Measurements from ENCODE around the gene CHGA.

The CHGA gene

DNA sequence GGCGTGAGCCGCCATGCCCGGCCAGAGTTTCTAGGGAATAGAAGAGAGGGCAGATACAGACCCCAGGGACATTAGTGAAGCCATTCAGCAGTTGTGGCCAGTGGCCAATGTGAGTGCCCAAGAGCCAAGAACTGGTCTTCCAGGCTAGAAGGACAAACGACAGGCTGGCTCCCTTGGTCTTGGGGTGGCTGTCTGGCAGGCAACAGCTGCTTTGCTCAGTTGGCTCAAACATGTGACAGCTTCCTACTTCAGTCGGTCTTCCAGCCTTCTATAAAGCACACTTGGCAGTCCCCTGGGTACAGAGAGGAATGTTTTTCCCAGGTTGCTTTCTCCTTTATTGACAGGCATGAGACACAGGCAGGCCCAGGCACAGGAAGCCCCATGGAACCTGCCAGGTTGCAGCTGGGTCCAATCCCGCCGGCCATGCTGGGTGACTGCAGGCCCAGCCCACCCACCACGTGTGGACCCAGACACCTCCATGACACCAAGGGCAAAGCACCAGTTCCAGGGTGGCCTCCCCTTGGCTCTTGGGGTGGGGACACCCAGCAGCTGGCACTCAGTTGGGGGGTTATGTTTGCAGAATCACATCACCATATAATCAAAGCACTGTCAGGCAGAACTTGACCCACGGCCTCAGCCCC is 15.4 kb downstream of the CHGA start:
- no peak overlapping the region for H3K27ac ChIP-seq

DNA sequence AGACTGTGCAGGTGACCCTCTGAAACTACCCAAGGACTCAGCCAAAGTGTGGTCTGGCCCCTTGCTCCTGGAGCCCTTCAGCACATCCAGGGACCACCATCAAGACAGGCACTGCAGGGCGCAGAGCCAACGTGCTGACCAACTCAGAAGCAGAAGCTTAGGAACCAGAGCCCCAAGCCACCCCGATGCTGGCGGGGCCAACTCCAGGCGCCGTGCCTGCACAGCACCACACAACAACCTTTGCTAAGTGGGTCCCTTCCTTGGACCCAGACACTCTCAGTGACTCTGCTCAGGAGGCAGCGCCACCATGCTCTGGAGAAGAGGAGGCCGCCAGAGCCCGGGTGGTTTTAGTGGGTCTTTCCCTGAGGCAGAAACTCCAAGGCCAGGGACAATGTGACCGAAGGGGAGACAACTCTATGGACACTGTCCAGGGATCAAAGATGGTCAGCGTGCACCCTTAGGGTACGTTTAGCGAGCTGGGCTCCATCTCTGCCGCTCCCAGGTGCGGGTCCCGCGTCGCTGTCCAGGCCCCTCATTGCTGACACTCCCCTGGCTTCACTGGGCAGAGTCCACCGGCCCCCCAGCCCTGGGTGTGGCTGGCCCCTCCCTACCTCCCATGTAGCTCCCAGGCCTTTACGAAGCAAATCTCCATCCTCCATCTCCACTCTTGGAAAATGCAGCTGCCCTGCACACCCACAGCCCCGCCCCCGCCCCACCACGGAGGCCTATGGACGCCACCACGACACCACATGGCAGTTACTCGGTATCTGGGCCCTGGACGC is 16.1 kb downstream of the CHGA start:
- TF ChIP-seq ZFX (IDR thresholded peaks at IDR 0.05) = no peak
- TF ChIP-seq, protein P1, sequence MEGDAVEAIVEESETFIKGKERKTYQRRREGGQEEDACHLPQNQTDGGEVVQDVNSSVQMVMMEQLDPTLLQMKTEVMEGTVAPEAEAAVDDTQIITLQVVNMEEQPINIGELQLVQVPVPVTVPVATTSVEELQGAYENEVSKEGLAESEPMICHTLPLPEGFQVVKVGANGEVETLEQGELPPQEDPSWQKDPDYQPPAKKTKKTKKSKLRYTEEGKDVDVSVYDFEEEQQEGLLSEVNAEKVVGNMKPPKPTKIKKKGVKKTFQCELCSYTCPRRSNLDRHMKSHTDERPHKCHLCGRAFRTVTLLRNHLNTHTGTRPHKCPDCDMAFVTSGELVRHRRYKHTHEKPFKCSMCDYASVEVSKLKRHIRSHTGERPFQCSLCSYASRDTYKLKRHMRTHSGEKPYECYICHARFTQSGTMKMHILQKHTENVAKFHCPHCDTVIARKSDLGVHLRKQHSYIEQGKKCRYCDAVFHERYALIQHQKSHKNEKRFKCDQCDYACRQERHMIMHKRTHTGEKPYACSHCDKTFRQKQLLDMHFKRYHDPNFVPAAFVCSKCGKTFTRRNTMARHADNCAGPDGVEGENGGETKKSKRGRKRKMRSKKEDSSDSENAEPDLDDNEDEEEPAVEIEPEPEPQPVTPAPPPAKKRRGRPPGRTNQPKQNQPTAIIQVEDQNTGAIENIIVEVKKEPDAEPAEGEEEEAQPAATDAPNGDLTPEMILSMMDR (conservative IDR thresholded peaks at IDR 0.05) = no peak
- H3K27ac ChIP-seq = no peak overlapping the region

More for the DNA sequence above, 15.4 kb downstream of the CHGA start:
- TF ChIP-seq ZFX (IDR thresholded peaks at IDR 0.05) = no peak
- TF ChIP-seq, protein P1 (conservative IDR thresholded peaks at IDR 0.05) = no peak

DNA sequence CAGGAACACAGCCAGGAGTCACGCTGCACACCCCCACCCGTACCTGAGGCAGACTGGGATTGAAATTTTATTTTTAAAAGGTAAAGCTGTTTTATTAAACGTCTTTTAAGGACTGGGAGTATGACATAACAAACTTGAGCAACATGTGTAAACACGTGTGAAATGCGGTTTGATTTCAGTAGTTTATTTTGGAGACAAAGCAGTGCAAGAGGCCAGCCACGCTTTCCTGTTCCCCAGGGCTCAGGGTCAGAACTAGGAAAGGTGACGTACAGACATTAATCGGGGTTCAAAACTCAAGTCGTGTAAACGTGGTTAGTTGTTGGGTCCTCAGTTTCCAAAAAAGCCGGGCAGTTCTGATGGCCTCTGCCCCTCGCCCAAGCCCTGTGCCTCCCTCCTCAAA is 16.7 kb downstream of the CHGA start:
- TF ChIP-seq, protein P1 (conservative IDR thresholded peaks at IDR 0.05) = no peak
- TF ChIP-seq ZFX (IDR thresholded peaks at IDR 0.05) = no peak
- no peak overlapping the region for H3K27ac ChIP-seq

DNA sequence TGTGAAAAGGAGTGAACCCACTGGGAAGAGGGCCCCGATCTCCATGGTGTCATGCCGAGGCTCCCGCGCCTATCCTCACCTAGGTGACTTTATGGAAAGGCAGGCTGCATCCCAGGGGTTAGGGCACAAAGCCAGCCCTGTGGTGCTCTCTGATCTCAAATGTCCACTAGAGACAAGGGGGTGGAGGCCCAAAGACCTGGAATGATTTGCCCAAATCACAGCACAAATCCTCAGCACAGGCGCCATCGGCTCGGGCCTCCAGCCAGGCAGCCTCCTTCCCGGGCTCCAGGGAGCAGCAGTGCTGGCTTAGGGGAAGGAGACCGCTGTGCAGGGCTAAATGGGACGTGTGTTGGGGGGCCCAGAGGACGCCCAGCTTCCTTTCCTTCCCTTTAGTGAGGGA is 17.6 kb downstream of the CHGA start:
- no peak overlapping the region for H3K27ac ChIP-seq
- TF ChIP-seq ZFX (IDR thresholded peaks at IDR 0.05) = no peak
- TF ChIP-seq, protein P1 (conservative IDR thresholded peaks at IDR 0.05) = no peak

DNA sequence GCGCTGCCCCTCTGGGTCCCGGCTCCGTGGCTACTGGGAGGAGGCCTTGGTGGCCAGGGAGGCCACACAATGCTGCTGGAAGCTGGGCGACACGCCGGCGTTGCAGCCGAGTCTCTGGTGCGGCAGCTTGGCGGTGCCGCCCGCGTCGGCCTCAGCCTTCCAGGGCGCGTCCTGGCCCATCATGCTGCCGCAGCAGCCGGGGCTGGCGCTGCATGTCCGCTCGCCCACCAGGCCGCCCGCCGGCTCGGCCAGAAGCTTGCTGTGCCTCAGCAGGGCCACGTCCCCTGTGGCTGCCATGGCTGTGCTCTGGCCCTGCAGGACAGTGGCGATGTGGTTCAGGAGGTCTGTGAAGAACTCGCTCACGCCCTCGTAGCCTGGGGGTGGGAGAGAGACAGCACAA is 18.6 kb downstream of the CHGA start:
- no peak for TF ChIP-seq ZFX (IDR thresholded peaks at IDR 0.05)
- TF ChIP-seq, protein P1 (conservative IDR thresholded peaks at IDR 0.05) = no peak
- H3K27ac ChIP-seq = no peak overlapping the region

DNA sequence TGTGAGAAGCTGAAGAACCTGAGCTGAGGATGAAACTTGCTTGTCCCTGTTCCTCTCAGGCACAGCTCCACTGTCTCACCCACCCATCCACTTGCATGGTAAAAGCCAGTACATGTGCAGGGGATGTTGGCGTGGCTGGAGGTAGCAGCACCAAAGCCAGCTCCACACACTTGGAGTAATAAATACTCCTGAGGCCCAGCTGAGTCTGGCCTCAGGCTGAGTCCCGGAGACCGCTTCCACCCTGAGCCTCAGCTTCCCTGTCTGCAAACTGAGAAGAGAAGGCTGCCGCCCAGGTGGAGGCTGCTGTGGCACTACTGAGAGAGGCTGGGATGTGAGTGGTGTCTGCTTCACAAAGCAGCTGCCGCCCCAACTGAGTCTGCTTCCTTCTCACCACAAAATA is 19.2 kb downstream of the CHGA start:
- TF ChIP-seq ZFX (IDR thresholded peaks at IDR 0.05) = no peak
- TF ChIP-seq, protein P1 (conservative IDR thresholded peaks at IDR 0.05) = no peak
- H3K27ac ChIP-seq = no peak overlapping the region

DNA sequence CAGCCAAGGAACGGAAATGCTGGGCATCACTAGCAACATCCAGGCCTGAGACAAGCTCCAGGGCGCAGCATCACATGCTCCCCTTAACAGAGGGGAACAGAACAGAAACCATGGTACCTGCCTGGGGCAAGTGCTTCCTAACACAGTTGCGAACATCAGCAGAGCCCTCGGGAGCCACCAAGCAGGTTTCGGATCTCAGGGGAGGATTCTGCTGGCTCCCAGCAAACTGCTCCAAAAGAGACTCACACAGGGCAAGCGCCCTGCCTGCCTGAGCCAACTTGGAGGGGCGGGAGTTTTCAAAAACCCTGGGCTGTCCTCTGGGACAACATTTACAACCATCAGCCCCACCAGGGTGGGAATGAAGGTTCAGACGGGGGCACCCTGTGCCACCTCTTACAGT is 19.6 kb downstream of the CHGA start:
- no peak for TF ChIP-seq ZFX (IDR thresholded peaks at IDR 0.05)
- TF ChIP-seq, protein P1 (conservative IDR thresholded peaks at IDR 0.05) = no peak
- no peak overlapping the region for H3K27ac ChIP-seq
